ENCODE measurements around the gene SMARCA4.

SMARCA4 gene

DNA sequence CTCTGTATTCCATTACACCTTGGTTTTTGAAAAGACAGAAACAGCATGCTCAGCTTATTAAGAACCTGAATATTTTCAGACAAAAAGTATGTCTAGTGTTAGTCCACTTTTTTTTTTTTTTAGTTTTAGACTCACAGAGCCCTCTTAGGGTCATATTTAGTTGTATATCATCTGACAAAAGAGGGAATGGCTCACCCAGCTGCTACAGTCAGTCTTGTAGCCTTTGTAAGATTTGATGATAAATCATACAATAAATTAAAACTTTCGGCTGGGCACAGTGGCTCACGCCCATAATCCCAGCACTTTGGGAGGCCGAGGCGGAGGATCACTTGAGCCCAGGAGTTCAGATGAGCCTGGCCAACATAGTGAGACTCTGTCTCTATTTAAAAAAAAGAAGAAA lies 84.7 kb downstream of the SMARCA4 start:
- H3K4me3 ChIP-seq (ENCODE audit: low read depth, low read length), result no peak overlapping the region
- DNase-seq (ENCODE audit: low read depth), result no peak
- TF ChIP-seq, protein P1, sequence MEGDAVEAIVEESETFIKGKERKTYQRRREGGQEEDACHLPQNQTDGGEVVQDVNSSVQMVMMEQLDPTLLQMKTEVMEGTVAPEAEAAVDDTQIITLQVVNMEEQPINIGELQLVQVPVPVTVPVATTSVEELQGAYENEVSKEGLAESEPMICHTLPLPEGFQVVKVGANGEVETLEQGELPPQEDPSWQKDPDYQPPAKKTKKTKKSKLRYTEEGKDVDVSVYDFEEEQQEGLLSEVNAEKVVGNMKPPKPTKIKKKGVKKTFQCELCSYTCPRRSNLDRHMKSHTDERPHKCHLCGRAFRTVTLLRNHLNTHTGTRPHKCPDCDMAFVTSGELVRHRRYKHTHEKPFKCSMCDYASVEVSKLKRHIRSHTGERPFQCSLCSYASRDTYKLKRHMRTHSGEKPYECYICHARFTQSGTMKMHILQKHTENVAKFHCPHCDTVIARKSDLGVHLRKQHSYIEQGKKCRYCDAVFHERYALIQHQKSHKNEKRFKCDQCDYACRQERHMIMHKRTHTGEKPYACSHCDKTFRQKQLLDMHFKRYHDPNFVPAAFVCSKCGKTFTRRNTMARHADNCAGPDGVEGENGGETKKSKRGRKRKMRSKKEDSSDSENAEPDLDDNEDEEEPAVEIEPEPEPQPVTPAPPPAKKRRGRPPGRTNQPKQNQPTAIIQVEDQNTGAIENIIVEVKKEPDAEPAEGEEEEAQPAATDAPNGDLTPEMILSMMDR (conservative IDR thresholded peaks at IDR 0.05; ENCODE audit: low read depth, low read length), result no peak

DNA sequence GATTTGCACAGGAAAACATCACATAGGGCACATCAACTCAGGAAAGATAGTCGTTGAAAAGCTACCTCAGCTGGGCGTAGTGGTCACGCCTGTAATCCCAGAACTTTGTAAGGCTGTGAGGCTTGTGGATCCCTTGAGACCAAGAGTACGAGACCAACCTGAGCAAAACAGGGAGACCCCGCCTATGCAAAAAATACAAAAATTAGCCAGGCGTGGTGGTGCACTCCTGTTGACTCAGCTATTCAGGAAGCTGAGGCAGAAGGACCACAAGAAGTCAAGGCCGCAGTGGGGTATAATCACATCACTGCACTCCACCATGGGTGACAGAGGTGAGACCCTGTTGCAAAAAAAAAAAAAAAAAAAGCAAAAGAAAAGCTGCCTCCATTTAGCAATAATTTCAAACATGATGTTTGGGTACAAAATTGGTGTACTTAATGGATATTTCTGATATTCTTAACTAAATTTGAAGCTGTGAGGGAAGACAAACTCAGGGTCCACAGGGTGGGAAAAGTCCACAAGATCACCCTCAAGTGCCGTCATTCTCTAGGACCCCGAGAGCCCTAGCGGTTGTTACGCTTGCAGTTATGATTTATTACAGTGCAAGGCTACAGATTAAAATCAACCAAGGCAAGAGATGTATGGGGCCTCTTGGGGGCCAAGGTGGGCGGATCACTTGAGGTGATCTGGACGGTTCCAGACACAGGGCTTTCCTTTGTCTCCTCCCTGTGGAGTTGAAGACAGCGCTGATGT lies 86.0 kb downstream of the SMARCA4 start:
- DNase-seq (ENCODE audit: low read depth), result no peak

DNA sequence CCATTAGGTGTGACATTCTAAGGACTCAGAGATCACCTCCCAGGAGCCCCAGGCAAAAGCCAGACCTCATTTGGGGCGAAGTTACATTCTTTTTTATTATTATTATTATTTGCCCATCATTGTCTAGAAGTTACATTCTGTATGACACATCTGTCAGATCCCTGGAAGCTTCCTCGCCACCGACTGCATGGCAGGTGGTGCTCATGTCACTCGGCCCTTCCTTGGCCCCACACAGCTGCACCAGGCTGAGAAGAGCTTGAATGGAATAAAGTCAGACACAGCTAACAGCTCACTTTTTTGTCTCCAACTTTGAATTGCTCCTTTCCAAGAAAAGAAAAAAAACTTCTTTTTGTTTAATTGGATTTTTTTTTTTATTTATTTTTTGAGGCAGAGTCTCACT lies 87.0 kb downstream of the SMARCA4 start:
- DNase-seq (ENCODE audit: low read depth), result no peak
- H3K4me3 ChIP-seq (ENCODE audit: low read depth, low read length), result no peak overlapping the region
- TF ChIP-seq, protein P1 (conservative IDR thresholded peaks at IDR 0.05; ENCODE audit: low read depth, low read length), result no peak

More for the DNA sequence above, 86.0 kb downstream of the SMARCA4 start:
- H3K4me3 ChIP-seq (ENCODE audit: low read depth, low read length), result no peak overlapping the region
- TF ChIP-seq, protein P1 (conservative IDR thresholded peaks at IDR 0.05; ENCODE audit: low read depth, low read length), result no peak

DNA sequence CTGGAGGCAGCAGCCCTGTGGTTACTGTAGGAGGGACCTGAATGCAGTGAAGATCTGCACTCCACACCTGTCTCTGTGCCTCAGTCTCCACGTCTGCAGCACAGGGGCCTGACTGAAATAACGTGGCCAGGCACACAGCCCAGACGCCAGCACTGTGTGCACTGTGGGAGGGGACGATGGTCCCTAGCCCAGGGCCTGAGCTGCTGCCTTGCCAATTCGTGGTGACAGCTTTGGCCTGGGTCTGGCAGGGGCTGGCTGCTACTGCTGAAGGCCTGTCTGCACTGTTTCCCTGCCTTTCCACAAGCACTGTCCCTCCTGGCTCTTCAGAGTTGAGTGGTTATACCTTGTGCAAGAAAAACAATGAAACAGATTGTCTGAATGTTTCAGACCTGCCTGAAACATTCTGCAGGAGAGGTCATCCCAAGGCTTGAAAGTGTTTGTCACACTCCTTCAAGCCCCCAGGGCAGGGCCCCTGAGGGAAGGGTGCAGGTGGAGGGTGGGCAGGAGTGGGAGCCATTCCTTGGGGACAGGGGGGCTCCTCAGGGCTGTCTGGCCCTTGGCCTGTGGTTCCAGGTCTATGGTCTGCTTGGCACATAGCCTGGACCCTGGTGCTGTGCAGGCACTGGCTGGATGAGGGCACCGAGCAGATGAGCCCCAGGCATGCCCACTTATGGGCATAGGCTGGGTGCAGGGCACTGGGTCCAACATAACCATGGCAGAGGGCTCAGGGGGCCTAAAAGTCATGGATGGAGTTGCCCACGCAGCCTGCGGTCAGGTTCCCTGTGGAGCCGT lies 89.7 kb downstream of the SMARCA4 start:
- no peak for DNase-seq (ENCODE audit: low read depth)
- TF ChIP-seq, protein P1 (conservative IDR thresholded peaks at IDR 0.05; ENCODE audit: low read depth, low read length), result no peak
- no peak overlapping the region for H3K4me3 ChIP-seq (ENCODE audit: low read depth, low read length)

DNA sequence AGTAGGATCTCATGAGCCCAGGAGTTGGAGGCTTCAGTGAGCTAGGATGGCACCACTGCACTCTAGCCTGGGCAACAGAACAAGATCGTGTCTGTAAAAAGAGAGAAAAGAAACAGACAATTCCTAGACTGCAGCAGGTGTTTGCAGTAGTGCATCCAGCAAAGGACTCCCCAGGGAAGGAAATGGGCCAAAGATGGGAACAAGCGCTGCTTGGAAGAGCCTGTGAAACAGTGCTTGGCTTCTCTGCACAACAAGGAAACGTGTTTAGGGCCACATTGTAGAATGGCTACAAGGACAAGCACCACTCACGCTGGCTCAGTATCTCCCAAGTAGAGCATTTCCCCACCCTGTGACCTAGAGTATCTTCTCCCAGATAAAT lies 93.0 kb downstream of the SMARCA4 start:
- no peak for DNase-seq (ENCODE audit: low read depth)
- no peak overlapping the region for H3K4me3 ChIP-seq (ENCODE audit: low read depth, low read length)
- TF ChIP-seq, protein P1 (conservative IDR thresholded peaks at IDR 0.05; ENCODE audit: low read depth, low read length), result no peak

DNA sequence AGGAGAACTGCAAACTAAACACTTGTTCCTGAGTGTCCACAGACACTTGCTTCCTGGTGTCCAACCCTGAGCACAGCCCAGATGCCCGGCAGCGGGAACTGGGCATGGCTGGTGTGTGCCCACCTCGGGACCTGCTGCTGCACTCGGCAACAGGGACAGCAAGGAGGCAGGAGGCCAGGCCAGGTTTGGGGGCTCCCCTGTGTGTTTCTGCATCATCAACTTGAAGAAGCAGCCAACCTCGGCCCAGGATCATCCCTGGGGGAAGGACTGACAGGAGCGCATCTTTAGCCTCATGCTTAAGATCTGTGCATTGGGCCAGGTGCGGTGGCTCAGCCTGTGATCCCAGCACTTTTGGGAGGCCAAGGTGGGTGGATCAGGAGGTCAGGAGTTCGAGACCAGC lies 93.4 kb downstream of the SMARCA4 start:
- no peak overlapping the region for H3K4me3 ChIP-seq (ENCODE audit: low read depth, low read length)
- TF ChIP-seq, protein P1 (conservative IDR thresholded peaks at IDR 0.05; ENCODE audit: low read depth, low read length), result no peak
- no peak for DNase-seq (ENCODE audit: low read depth)
